ENCODE data around the gene MRPL23. TPM values are rescaled to one million over a fixed set of nuclear protein-coding genes. Genes with fewer than 3 reads are reported as not detected.
"Not testable (repeated sequence)": the region's sequence is repeated elsewhere in the genome, so short reads cannot be mapped to it uniquely, and the experiment has no call there.

MRPL23 gene
- total RNA-seq, 2 experiments from 2014 or later, result 134 to 145 TPM

DNA sequence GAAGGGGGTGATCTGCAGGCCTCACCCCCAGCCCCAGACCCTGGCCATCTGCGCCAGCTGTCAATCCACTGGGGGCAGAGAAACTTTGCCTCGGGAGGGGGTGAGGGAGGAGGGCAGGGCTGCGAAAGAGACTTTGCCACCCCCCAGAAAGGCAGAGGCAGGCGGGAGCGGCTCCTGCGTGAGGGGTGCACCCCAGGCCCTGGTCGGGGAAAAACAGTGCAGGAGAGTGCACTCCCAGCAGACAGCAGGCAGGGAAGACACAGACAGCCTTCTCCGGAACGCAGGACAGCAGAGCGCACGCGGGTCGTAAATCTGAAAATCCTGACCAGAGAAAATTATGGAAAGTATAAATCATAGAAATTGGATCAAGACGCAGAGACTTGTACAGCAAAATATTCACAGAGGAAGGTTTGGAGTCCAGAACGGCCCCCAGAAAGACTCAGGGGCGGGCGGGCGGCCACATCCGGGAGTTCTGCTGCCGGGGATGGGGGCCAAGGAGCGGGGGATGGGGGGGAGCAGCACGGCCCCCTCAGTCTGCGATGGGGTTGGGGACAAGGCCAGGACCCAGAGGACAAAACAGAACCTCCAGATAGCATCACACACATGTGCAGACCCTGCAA is 8.0 kb upstream of the MRPL23 start:
- no peaks in the 10 kb centered on the region for H3K9me3 Mint-ChIP-seq
- peaks cover 12% of the 10 kb centered on the region for H3K4me1 Mint-ChIP-seq (ENCODE audit: low read depth)
- ChIA-PET CTCF (no interaction called here), POLR2A (no interaction called here)
- no peaks in the 10 kb centered on the region for H3K36me3 Mint-ChIP-seq (ENCODE audit: low read depth)
- H3K4me3 Mint-ChIP-seq, result no peak overlapping the region
- ATAC-seq (peak; percentile 76), DNase-seq (peak; percentile 49)
- TF ChIP-seq, protein P1, sequence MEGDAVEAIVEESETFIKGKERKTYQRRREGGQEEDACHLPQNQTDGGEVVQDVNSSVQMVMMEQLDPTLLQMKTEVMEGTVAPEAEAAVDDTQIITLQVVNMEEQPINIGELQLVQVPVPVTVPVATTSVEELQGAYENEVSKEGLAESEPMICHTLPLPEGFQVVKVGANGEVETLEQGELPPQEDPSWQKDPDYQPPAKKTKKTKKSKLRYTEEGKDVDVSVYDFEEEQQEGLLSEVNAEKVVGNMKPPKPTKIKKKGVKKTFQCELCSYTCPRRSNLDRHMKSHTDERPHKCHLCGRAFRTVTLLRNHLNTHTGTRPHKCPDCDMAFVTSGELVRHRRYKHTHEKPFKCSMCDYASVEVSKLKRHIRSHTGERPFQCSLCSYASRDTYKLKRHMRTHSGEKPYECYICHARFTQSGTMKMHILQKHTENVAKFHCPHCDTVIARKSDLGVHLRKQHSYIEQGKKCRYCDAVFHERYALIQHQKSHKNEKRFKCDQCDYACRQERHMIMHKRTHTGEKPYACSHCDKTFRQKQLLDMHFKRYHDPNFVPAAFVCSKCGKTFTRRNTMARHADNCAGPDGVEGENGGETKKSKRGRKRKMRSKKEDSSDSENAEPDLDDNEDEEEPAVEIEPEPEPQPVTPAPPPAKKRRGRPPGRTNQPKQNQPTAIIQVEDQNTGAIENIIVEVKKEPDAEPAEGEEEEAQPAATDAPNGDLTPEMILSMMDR (IDR thresholded peaks at IDR 0.05), result no peak
- no peaks in the 10 kb centered on the region for H3K27me3 Mint-ChIP-seq
- no peak overlapping the region for H3K27ac Mint-ChIP-seq
- intact Hi-C loops (cut with micrococcal nuclease), result loop anchor here (5.0 kb wide), 1 partner anchor 42 kb away; no protein-coding TSS in a partner anchor

DNA sequence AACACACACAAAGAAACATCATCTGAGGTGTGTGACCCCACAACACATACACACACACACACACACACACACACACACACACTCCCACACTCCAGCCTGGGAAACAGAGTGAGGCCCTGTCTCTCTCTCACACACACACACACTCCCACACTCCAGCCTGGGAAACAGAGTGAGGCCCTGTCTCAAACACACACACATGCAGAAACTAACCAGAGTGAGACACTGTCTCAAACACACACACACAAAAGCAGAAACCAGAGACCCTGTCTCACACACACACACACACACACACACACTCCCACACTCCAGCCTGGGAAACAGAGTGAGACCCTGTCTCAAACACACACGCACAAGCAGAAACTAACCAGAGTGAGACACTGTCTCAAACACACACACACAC is 7.3 kb upstream of the MRPL23 start:
- POLR2A ChIA-PET; H3K4me3 Mint-ChIP-seq; H3K9me3 Mint-ChIP-seq; H3K27me3 Mint-ChIP-seq; ATAC-seq; CTCF ChIA-PET; H3K36me3 Mint-ChIP-seq (ENCODE audit: low read depth): not testable (repeated sequence)
- H3K27ac Mint-ChIP-seq, result peak overlapping the region; percentile 16
- intact Hi-C loops (cut with micrococcal nuclease), result loop anchor here (5.0 kb wide), 1 partner anchor 42 kb away; no protein-coding TSS in a partner anchor
- peak; percentile 1 for DNase-seq
- peaks cover 12% of the 10 kb centered on the region for H3K4me1 Mint-ChIP-seq (ENCODE audit: low read depth)

DNA sequence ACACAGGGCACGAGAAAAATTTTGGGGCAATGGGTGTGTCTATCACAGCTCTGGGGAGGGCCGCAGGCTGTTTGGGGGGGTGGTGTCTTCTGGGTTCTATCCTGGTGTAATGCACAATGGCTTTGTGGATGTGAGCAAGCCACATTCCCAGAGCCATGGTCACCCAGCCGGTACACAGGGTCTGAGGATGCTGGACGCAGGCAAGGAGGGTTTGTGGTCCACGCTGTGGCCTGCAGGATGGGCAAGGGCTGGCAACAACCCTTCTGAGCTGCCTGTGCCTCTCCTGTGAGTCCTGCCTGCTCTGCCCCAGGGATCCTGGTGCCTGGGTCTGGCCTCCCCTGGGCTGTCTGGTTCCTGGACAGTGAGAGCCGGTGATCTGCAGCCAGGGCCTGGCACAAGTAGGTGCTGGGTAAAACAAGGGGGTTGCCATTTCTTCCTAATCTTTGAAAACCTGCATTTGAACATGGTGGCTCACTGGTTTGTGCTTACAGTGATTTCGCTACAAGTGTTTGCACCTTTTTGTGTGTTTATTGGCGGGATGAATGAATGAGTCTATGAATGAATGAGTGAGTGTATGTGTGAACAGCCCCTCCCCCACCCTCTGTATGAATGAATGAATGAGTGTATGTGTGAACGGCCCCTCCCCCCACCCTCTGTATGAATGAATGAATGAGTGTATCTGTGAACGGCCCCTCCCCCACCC is 4.4 kb upstream of the MRPL23 start:
- POLR2A ChIA-PET, result no interaction called here

DNA sequence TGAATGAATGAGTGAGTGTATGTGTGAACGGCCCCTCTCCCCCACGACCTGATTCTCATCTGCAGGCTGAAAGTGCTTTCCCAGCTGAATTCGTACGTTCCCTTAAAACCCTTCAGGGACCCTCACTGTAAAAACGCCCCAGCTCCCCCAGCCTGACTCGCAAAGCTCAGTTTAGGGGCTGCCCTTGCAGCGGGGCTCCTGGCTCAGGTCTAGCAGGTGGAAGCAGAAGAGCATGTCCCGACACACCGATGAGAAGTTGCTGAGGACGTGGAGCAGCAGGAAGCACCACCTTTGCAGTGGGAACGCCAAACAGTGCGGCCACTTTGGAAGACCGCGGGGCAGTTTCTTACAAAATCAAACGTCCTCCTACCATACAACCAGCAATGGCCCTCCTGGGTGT is 3.6 kb upstream of the MRPL23 start:
- TF ChIP-seq, protein P1 (IDR thresholded peaks at IDR 0.05), result no peak
- Mint-ChIP-seq H3K4me3 (no peak overlapping the region), H3K4me1 (ENCODE audit: low read depth) (peaks cover 12% of the 10 kb centered on the region), H3K27me3 (no peaks in the 10 kb centered on the region), H3K36me3 (ENCODE audit: low read depth) (no peaks in the 10 kb centered on the region), H3K27ac (no peak overlapping the region), H3K9me3 (no peaks in the 10 kb centered on the region)
- ChIA-PET CTCF (interaction anchor here (1.2 to 1.6 kb wide), 2 partner anchors 111 to 208 kb away, joined by 3 read pairs; no protein-coding TSS in a partner anchor), POLR2A (no interaction called here)
- intact Hi-C loops (cut with micrococcal nuclease), result no loop called here
- ATAC-seq (no peak), DNase-seq (peak; percentile 4)

More for the DNA sequence above, 4.4 kb upstream of the MRPL23 start:
- ATAC-seq, result no peak
- no peaks in the 10 kb centered on the region for H3K27me3 Mint-ChIP-seq
- CTCF ChIA-PET, result interaction anchor here (1.2 kb wide), 1 partner anchor 110 kb away, joined by 3 read pairs; no protein-coding TSS in a partner anchor
- no peaks in the 10 kb centered on the region for H3K9me3 Mint-ChIP-seq
- H3K27ac Mint-ChIP-seq, result no peak overlapping the region
- TF ChIP-seq, protein P1 (IDR thresholded peaks at IDR 0.05), result no peak
- peak; percentile 1 for DNase-seq
- H3K4me3 Mint-ChIP-seq, result no peak overlapping the region
- intact Hi-C loops (cut with micrococcal nuclease), result no loop called here
- H3K4me1 Mint-ChIP-seq (ENCODE audit: low read depth), result peaks cover 12% of the 10 kb centered on the region
- no peaks in the 10 kb centered on the region for H3K36me3 Mint-ChIP-seq (ENCODE audit: low read depth)

DNA sequence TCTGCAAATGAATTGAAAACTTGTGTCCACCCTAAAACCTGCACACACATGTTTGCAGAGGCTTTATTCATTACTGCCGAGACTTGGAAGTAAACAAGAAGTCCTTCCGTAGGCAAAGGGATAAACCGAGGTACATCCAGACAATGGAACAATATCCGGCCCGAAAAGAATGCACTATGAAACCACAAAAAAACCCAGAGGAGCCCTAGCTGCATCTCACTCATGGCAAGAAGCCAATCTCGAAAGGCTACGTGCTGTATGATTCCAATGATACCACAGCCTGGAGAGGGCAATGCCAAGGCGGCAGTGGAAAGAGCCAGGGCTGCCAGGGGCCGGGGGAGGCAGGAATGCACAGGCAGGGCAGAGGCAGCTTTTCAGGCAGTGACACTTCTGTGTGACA is 3.2 kb upstream of the MRPL23 start:
- no peak for ATAC-seq
- Mint-ChIP-seq H3K4me3 (no peak overlapping the region), H3K27ac (no peak overlapping the region), H3K4me1 (ENCODE audit: low read depth) (peaks cover 11% of the 10 kb centered on the region), H3K9me3 (no peaks in the 10 kb centered on the region), H3K36me3 (ENCODE audit: low read depth) (no peaks in the 10 kb centered on the region), H3K27me3 (no peaks in the 10 kb centered on the region)
- CTCF ChIA-PET, result interaction anchor here (1.2 to 1.6 kb wide), 2 partner anchors 111 to 207 kb away, joined by 3 read pairs; no protein-coding TSS in a partner anchor
- POLR2A ChIA-PET, result no interaction called here
- TF ChIP-seq, protein P1 (IDR thresholded peaks at IDR 0.05), result no peak
- DNase-seq, result peak; percentile 1
- intact Hi-C loops (cut with micrococcal nuclease), result no loop called here
